Right lobe of liver (tissue), 6 donors: ENCODE measurements around the gene CGB5. TPM values are rescaled to one million over a fixed set of nuclear protein-coding genes. Genes with fewer than 3 reads are reported as not detected.

ENCODE experiments used
- ATAC-seq, 4 donors: fragments of 200-7000 bp; cut with Tn5 transposase; one replicate each; pipeline ENCODE4 v1.9.1; 2020; ENCODE audit warnings: mild to moderate bottlenecking in 4 of 4, moderate library complexity in 4 of 4
- DNase-seq, 3 donors: peaks; one replicate each; pipeline ENCODE4 v3.0.0-alpha.2; 2020
- H3K27ac ChIP-seq, 3 donors: fragments of 200-600 bp; one replicate each; pipeline ENCODE4 v1.8.0; 2022
- H3K27me3 ChIP-seq, 2 donors: fragments of 200-600 bp; one replicate each; pipeline ENCODE4 v1.8.0; 2022
- H3K36me3 ChIP-seq, 4 donors: fragments of 200-600 bp; sonication (generic) in 1 of 4; one replicate each; pipeline versions ENCODE4 v1.5.1 to v1.8.0; 2017 to 2022; ENCODE audit warnings: control low read depth in 1 of 4
- H3K4me1 ChIP-seq, 4 donors: fragments of 200-600 bp; sonication (generic) in 1 of 4; one replicate each; pipeline versions ENCODE4 v1.5.1 to v1.8.0; 2017 to 2022; ENCODE audit warnings: control low read depth in 1 of 4
- H3K4me3 ChIP-seq, 3 donors: fragments of 200-600 bp; one replicate each; pipeline ENCODE4 v1.8.0; 2022
- H3K9me3 ChIP-seq, 4 donors: fragments of 200-600 bp; sonication (generic) in 1 of 4; one replicate each; pipeline versions ENCODE4 v1.5.1 to v1.8.0; 2017 to 2022; ENCODE audit warnings: control low read depth in 1 of 4
- POLR2A ChIP-seq: fragments of 450-650 bp; IDR thresholded peaks from one replicate; pipeline ENCODE4 v1.6.1; 2017; ENCODE audit warnings: antibody characterized with exemption, mild to moderate bottlenecking
- WGBS: methylation state at CpG from one replicate; pipeline ENCODE4 v1.1.6; 2018; ENCODE audit warnings: low coverage, low lambda C conversion rate; ENCODE audit not compliant: insufficient coverage; ENCODE audit errors: missing lambda C conversion rate; 5-methylcytosine and 5-hydroxymethylcytosine counted together
- intact Hi-C, 2 donors: fragments of 100-400 bp; cut with DNase I; formaldehyde crosslinking; loops; one replicate each; pipeline versions ENCODE4 v1.11.2 to v1.14.1; 2022
- microRNA-seq, 2 donors: library from miRNA; unstranded; fragments of <30 nt; microRNA quantifications; one replicate each; pipeline ENCODE4, GENCODE V29; 2019 to 2020
- small RNA-seq, 2 experiments: library from RNA; depleted of rRNA; stranded (forward); fragments of <200 nt; gene quantifications; one replicate each; pipeline ENCODE3, GENCODE V24; 2016
- total RNA-seq, 6 experiments: library from RNA; depleted of rRNA in 2 of 6; stranded (reverse); fragments of >200 nt in 2 of 6; fragmentation: NEBNext Ultra II Directional in 3 of 6; extraction: Animal tissue kit (Norgen Biotek cat#: 25700) in 3 of 6; gene quantifications; one replicate each; pipeline versions ENCODE4 v1.1.0 to v1.2.4, GENCODE V29; 2016 to 2023
- TF ChIP-seq, protein P1 (sequence below), 4 donors: fragments of 200-600 bp in 3 of 4; fragments of 450-650 bp in 1 of 4; IDR thresholded peaks; one replicate each; pipeline versions ENCODE4 v1.5.1 to v1.8.0; 2016 to 2022; ENCODE audit warnings: antibody characterized with exemption in 4 of 4, mild to moderate bottlenecking in 2 of 4
- donor health status: DM: no; HTN: yes; CAD: no.
- donor health status: DM: no; HTN: no; CAD: no.
- donor health status: DM: no; HTN: no; CAD: no.
- donor health status: DM: no; HTN: yes; CAD: no.
- donor health status: DM: no; HTN: yes; CAD: no.

The CGB5 gene
- total RNA-seq, 6 experiments from 2014 or later = not detected

DNA sequence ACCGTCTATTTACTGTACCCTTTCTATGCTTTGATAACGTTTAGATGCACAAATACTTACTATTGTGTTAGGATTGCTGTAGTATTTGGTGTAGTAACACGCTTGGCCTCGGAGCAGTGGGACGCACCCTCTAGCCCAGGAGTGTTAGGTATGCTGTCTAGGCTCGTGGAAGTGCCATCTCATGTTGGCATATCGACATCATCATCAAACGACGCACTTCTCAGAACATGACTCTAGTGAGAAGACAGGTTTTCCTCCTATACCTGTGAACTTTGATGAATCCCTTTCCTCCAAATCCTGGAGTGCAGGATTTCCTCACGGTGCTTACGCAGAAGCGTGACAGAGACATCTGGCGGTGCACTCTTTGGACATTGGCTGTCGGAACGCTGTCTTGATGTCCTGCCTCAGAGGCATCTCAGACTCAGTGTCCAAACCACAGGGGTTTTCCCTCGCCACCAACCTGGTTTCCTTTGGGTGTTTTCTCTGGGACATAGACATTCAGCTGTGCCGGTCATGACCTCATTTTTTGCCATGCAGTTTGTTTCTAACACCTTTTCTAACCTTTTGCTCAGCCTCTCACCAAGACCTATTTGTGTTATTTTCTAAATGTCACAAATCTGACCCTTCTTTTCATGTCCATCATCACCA is 47.9 kb downstream of the CGB5 start:
- H3K4me3 ChIP-seq = no peak overlapping the region
- H3K4me1 ChIP-seq = peaks cover 0 to 9% (median 2%) of the 10 kb centered on the region in 4 donors
- 83% methylated on average over 8 of the region's 17 CpGs for WGBS
- DNase-seq (no peak), ATAC-seq (no peak)
- intact Hi-C loops = loop anchor here in 1 of 2 donors (10.0 kb wide), 1 partner anchor 103 kb away; no protein-coding TSS in a partner anchor
- H3K27me3 ChIP-seq = no peaks in the 10 kb centered on the region
- H3K36me3 ChIP-seq = peaks cover 13 to 55% (median 34%) of the 10 kb centered on the region in 4 donors
- no peaks in the 10 kb centered on the region for H3K9me3 ChIP-seq
- TF ChIP-seq, protein P1, sequence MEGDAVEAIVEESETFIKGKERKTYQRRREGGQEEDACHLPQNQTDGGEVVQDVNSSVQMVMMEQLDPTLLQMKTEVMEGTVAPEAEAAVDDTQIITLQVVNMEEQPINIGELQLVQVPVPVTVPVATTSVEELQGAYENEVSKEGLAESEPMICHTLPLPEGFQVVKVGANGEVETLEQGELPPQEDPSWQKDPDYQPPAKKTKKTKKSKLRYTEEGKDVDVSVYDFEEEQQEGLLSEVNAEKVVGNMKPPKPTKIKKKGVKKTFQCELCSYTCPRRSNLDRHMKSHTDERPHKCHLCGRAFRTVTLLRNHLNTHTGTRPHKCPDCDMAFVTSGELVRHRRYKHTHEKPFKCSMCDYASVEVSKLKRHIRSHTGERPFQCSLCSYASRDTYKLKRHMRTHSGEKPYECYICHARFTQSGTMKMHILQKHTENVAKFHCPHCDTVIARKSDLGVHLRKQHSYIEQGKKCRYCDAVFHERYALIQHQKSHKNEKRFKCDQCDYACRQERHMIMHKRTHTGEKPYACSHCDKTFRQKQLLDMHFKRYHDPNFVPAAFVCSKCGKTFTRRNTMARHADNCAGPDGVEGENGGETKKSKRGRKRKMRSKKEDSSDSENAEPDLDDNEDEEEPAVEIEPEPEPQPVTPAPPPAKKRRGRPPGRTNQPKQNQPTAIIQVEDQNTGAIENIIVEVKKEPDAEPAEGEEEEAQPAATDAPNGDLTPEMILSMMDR (IDR thresholded peaks at IDR 0.05) = no peak
- no peak for TF ChIP-seq POLR2A
- no peak overlapping the region for H3K27ac ChIP-seq

DNA sequence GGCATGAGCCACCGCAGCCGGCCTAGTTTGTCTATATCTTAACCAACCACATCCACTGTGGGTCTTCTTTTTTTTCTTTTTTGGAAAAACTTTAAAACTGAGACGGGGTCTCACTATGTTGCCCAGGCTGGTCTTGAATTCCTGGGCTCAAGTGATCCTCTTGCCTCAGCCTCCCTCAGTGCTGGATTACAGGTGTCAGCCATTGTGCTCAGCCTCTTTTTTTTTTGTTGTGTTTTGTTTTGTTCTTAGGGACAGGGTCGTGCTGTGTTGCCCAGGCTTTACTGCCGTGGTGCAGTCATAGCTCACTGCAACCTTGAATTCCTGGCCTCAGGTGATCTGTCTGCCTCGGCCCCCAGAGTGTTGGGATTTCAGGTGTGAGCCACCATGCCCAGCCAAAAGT is 49.0 kb downstream of the CGB5 start:
- intact Hi-C loops = loop anchor here in 1 of 2 donors (10.0 kb wide), 1 partner anchor 102 kb away; no protein-coding TSS in a partner anchor
- H3K36me3 ChIP-seq = peaks cover 13 to 64% (median 34%) of the 10 kb centered on the region in 4 donors
- 85% methylated on average over 5 of the region's 6 CpGs for WGBS
- TF ChIP-seq, protein P1 (IDR thresholded peaks at IDR 0.05) = no peak
- TF ChIP-seq POLR2A = no peak
- peaks cover 0 to 10% (median 0%) of the 10 kb centered on the region in 4 donors for H3K4me1 ChIP-seq
- no peaks in the 10 kb centered on the region for H3K27me3 ChIP-seq
- no peaks in the 10 kb centered on the region for H3K9me3 ChIP-seq
- ATAC-seq (no peak), DNase-seq (no peak)
- H3K27ac ChIP-seq = no peak overlapping the region
- no peak overlapping the region for H3K4me3 ChIP-seq

Small RNA genes within 50 kb of the gene (microRNA-seq; reads per million reads assigned to microRNA genes)
- 0 reads per million in 2 donors for gene MIR6798

Small RNA genes within 50 kb of the gene (small RNA-seq; reads per million reads assigned to genes)
- gene MIR6798 (0 to 0.10 reads per million in 2 experiments), gene RN7SL708P (0 reads per million in 2 experiments)

Other genes starting within 250 kb of the CGB5 start
- 10 to 100 TPM in 4 of 6 experiments, 1 to 10 TPM in 2; 8.9 to 48.3 (median 12.5) TPM for gene BCAT2, start 232.8 kb upstream of the CGB5 start, total RNA-seq
- 10 to 100 TPM in 4 of 6 experiments, 1 to 10 TPM in 2; 3.5 to 78.0 (median 15.7) TPM for gene HSD17B14, start 207.4 kb upstream of the CGB5 start, total RNA-seq
- gene PLEKHA4, start 175.2 kb upstream of the CGB5 start, total RNA-seq = 10 to 100 TPM in 4 of 6 experiments, 1 to 10 TPM in 2; 5.7 to 25.6 (median 12.0) TPM
- gene PPP1R15A, start 171.4 kb upstream of the CGB5 start, total RNA-seq = 10 to 100 TPM in 4 of 6 experiments, 1 to 10 TPM in 2; 4.5 to 25.6 (median 12.2) TPM
- gene TULP2, start 145.1 kb upstream of the CGB5 start, total RNA-seq = not detected
- 100 to 1,000 TPM; 306 to 376 (median 349) TPM for gene NUCB1, start 143.5 kb upstream of the CGB5 start, total RNA-seq
- under 1 TPM in 1 of 6 experiments, not detected in 5; 0.29 TPM for gene DHDH, start 110.1 kb upstream of the CGB5 start, total RNA-seq
- 10 to 100 TPM; 15.9 to 54.1 (median 30.8) TPM for gene BAX, start 89.0 kb upstream of the CGB5 start, total RNA-seq
- over 10,000 TPM in 3 of 6 experiments, 1,000 to 10,000 TPM in 3; 5,005 to 19,229 (median 10,447) TPM for gene FTL, start 78.5 kb upstream of the CGB5 start, total RNA-seq
- gene GYS1, start 50.5 kb upstream of the CGB5 start, total RNA-seq = 10 to 100 TPM in 2 of 6 experiments, 1 to 10 TPM in 4; 4.7 to 12.5 (median 8.9) TPM
- 10 to 100 TPM; 22.8 to 66.7 (median 32.3) TPM for gene RUVBL2, start 50.0 kb upstream of the CGB5 start, total RNA-seq
- gene LHB, start 26.8 kb upstream of the CGB5 start, total RNA-seq = not detected
- not detected for gene CGB3, start 19.5 kb upstream of the CGB5 start, total RNA-seq
- gene CGB2, start 12.0 kb upstream of the CGB5 start, total RNA-seq = not detected
- gene CGB1, start 7.0 kb upstream of the CGB5 start, total RNA-seq = not detected
- gene CGB8, start 5.3 kb downstream of the CGB5 start, total RNA-seq = not detected
- gene CGB7, start 13.9 kb downstream of the CGB5 start, total RNA-seq = not detected
- gene NTF4, start 21.0 kb downstream of the CGB5 start, total RNA-seq = not detected
- gene KCNA7, start 28.9 kb downstream of the CGB5 start, total RNA-seq = not detected
- gene SNRNP70, start 41.6 kb downstream of the CGB5 start, total RNA-seq = 100 to 1,000 TPM in 5 of 6 experiments, 10 to 100 TPM in 1; 80.8 to 187 (median 123) TPM
- gene LIN7B, start 70.5 kb downstream of the CGB5 start, total RNA-seq = 1 to 10 TPM; 1.5 to 4.3 (median 2.4) TPM
- 1 to 10 TPM in 5 of 6 experiments, under 1 TPM in 1; 0.73 to 8.1 (median 1.5) TPM for gene C19orf73, start 75.3 kb downstream of the CGB5 start, total RNA-seq
- gene PPFIA3, start 75.7 kb downstream of the CGB5 start, total RNA-seq = 1 to 10 TPM; 1.8 to 6.6 (median 3.1) TPM
- under 1 TPM in 4 of 6 experiments, not detected in 2; 0.18 to 0.68 (median 0.19) TPM for gene HRC, start 111.5 kb downstream of the CGB5 start, total RNA-seq
- 10 to 100 TPM in 5 of 6 experiments, 1 to 10 TPM in 1; 9.2 to 31.1 (median 14.3) TPM for gene TRPM4, start 113.9 kb downstream of the CGB5 start, total RNA-seq